ENCODE results near the gene TMEM273. TPM values are rescaled to one million over a fixed set of nuclear protein-coding genes. Genes with fewer than 3 reads are reported as not detected.

TMEM273 gene
- total and polyA plus RNA-seq, 10 of the 15 experiments (the other 5 are each of a cell fraction or from before 2014, with no cell fraction given) = 10.3 to 46.3 (median 26.4) TPM

GRCh38 chr10:49165259-49165658 lies 22.9 kb downstream of the TMEM273 start:
- TSS peak; percentile 9 for BruUV-seq (replicated peaks)
- DNase-seq (ENCODE audit: low read depth, low spot score) (no peak), ATAC-seq (no peak), FAIRE-seq (no peak)
- no peaks in the 10 kb centered on the region for H3K27me3 ChIP-seq (replicated peaks in 1 of 2; ENCODE audit: control insufficient read depth in 2 of 2, insufficient read depth in 2 of 2, low read length in 1 of 2)
- TF ChIP-seq TCF7 (IDR thresholded peaks at IDR 0.05; ENCODE audit: borderline replicate concordance) = no peak
- TF ChIP-seq HDAC2 (IDR thresholded peaks at IDR 0.05) = no peak
- no peak for TF ChIP-seq NR2C1 (IDR thresholded peaks at IDR 0.05)
- no peak for TF ChIP-seq PKNOX1 (IDR thresholded peaks at IDR 0.05)
- TF ChIP-seq YBX1 (IDR thresholded peaks at IDR 0.05) = no peak
- no peak for TF ChIP-seq TBL1XR1 (IDR thresholded peaks at IDR 0.05; ENCODE audit: low read depth, low read length)
- no peak for TF ChIP-seq ZNF687 (IDR thresholded peaks at IDR 0.05)
- TF ChIP-seq HSF1 (IDR thresholded peaks at IDR 0.05; ENCODE audit: low read depth, low read length) = no peak
- intact Hi-C loops (cut with micrococcal nuclease; ENCODE audit: unreplicated experiment) (no loop called here), in situ Hi-C loops (cut with MboI) (no loop called here)
- RAD21 ChIA-PET (ENCODE audit: unreplicated experiment) = no interaction called here
- no peaks in the 10 kb centered on the region; the same call in 1 of the 2 replicates for H4K20me1 ChIP-seq (ENCODE audit: control insufficient read depth, insufficient read depth)
- no peak overlapping the region for H3K9ac ChIP-seq (ENCODE audit: control insufficient read depth, insufficient read depth, low read length)
- CTCF ChIA-PET = interaction anchor here (1.8 kb wide), 1 partner anchor 509 kb away, joined by 6 read pairs; no protein-coding TSS in a partner anchor
- no peaks in the 10 kb centered on the region for H3K79me2 ChIP-seq (ENCODE audit: control insufficient read depth, insufficient read depth, low read length)
- peaks cover 0 to 4% of the 10 kb centered on the region in 2 experiments; a peak in 2 of 4 replicates for H3K36me3 ChIP-seq (ENCODE audit: control insufficient read depth in 2 of 2, insufficient read depth in 2 of 2, low read length in 1 of 2)
- no peak overlapping the region for H3K4me2 ChIP-seq (ENCODE audit: control insufficient read depth, insufficient read depth)
- 60% methylated on average over 7 of the region's 7 CpGs for WGBS (ENCODE audit: insufficient coverage, insufficient replicate concordance, low lambda C conversion rate, missing lambda C conversion rate)
- H3K4me1 ChIP-seq (ENCODE audit: control insufficient read depth, insufficient read depth, low read length) = no peaks in the 10 kb centered on the region
- H3K4me3 ChIP-seq = no peak overlapping the region
- SMC1A ChIA-PET (ENCODE audit: uncharacterized antibody, unreplicated experiment) = no interaction called here
- H3K9me3 ChIP-seq (replicated peaks; ENCODE audit: control insufficient read depth, insufficient read depth, low read length) = no peaks in the 10 kb centered on the region
- H2AFZ ChIP-seq (ENCODE audit: control insufficient read depth, low read depth, low read length) = no peak overlapping the region
- POLR2A ChIA-PET = no interaction called here
- no peak overlapping the region for H3K27ac ChIP-seq (ENCODE audit: control insufficient read depth, insufficient read depth)

All from GM12878 (cell line).